C4-2B (cell line): Measurements from ENCODE around the gene PTPRJ.

ENCODE experiments used
- H3K27ac ChIP-seq: fragments of 450-650 bp; 2 replicates; pipeline ENCODE4 v1.5.1; 2017
- CTCF ChIP-seq: fragments of 450-650 bp; conservative IDR thresholded peaks from 2 replicates; pipeline ENCODE4 v1.5.1; 2017; ENCODE audit warnings: mild to moderate bottlenecking
- ZFX ChIP-seq: fragments of 450-650 bp; IDR thresholded peaks from 2 replicates; pipeline ENCODE4 v1.6.1; 2017

Gene PTPRJ

GRCh38 chr11:47955061-47955755 lies 25.2 kb upstream of the PTPRJ start:
- no peak overlapping the region for H3K27ac ChIP-seq
- TF ChIP-seq CTCF, result no peak
- TF ChIP-seq ZFX, result no peak

DNA sequence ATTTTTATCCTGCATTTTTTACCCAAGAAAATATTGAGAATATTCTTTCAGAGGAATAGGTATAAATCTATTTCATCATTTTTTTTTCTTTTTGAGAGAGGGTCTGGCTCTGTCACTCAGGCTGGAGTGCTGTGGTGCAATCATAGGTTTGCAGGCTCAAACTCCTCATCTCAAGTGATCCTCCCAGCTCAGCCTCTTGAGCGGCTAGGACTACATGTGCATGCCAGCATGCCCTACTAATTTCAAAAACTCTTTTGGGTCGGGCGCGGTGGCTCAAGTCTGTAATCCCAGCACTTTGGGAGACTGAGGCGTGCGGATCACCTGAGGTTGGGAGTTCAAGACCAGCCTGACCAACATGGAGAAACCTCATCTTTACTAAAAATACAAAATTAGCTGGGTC lies 20.3 kb upstream of the PTPRJ start:
- TF ChIP-seq CTCF, result no peak
- TF ChIP-seq ZFX, result no peak
- no peak overlapping the region for H3K27ac ChIP-seq

DNA sequence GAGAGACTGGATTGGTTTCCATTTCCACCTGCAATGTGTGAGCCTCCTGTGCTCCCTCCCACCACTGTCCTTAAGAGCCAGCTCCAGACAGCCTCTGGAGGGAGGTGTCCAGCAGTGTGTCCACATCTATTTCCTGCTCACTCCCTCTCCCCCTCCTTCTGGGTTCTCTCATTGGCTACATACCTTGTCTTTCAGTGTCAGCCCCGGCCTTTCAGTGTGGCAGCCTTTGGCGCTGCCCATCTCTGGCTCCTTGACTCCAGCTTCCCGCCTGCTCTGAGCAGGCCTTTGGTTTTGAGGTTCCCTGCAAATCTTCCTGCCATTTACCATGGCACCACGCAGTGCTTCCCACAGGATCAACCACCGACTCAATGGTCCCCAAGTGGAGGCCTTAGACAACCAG lies 19.0 kb upstream of the PTPRJ start:
- TF ChIP-seq ZFX, result no peak
- TF ChIP-seq CTCF, result no peak
- H3K27ac ChIP-seq, result no peak overlapping the region

GRCh38 chr11:47964546-47964945 lies 15.8 kb upstream of the PTPRJ start:
- TF ChIP-seq ZFX, result no peak
- no peak for TF ChIP-seq CTCF
- no peak overlapping the region for H3K27ac ChIP-seq

- H3K27ac ChIP-seq, result no peak overlapping the region
- TF ChIP-seq CTCF, result no peak
- TF ChIP-seq ZFX, result no peak
These were observed 12.5 kb upstream of the PTPRJ start for GRCh38 chr11:47967577-47968525.

GRCh38 chr11:47969401-47969800 lies 11.0 kb upstream of the PTPRJ start:
- H3K27ac ChIP-seq, result no peak overlapping the region
- TF ChIP-seq ZFX (no peak), CTCF (no peak)

DNA sequence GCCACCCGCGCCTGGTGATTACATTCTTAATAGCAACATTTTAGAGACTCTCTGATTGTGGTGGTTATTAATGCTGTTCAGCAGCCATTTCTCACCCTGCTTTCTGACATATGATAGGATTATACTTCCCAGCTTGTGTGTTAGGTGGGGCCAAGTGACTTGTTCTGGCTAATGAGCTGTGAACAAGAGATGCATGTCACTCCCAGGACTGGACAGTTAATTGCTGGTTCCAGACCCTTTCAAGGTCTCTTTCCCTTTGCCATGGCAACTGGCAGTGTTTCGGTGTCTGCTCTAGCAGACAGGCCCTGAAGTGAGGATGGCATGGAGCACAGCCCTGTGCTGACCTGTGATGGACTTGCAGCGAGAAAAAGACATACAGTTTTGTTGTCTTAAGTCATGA lies 8.9 kb upstream of the PTPRJ start:
- no peak overlapping the region for H3K27ac ChIP-seq
- no peak for TF ChIP-seq ZFX
